ENCODE results near the gene SP3. TPM values are rescaled to one million over a fixed set of nuclear protein-coding genes. Genes with fewer than 3 reads are reported as not detected.

Gene SP3
- total RNA-seq, 6 experiments from 2014 or later: 28.4 to 36.5 (median 32.4) TPM

- no peaks in the 10 kb centered on the region for H3K36me3 ChIP-seq
- H3K27ac ChIP-seq: no peak overlapping the region
- H3K4me1 ChIP-seq: peaks cover 0 to 14% (median 3%) of the 10 kb centered on the region in 4 donors
- WGBS (ENCODE audit: insufficient coverage, low coverage, low lambda C conversion rate, missing lambda C conversion rate): 97% methylated on average over 3 of the region's 3 CpGs
- TF ChIP-seq POLR2A (IDR thresholded peaks at IDR 0.05) (no peak), CTCF (IDR thresholded peaks at IDR 0.05) (no peak)
- no peaks in the 10 kb centered on the region for H3K9me3 ChIP-seq
- H3K4me3 ChIP-seq: no peak overlapping the region
- intact Hi-C loops (cut with DNase I): no loop called here
- H3K27me3 ChIP-seq: no peaks in the 10 kb centered on the region
- ATAC-seq (no peak), DNase-seq (no peak)
Observed at GRCh38 chr2:173942861-173943523, 22.2 kb downstream of the SP3 start.

- Histone ChIP-seq H3K36me3 (no peaks in the 10 kb centered on the region), H3K27me3 (no peaks in the 10 kb centered on the region), H3K27ac (no peak overlapping the region), H3K9me3 (no peaks in the 10 kb centered on the region), H3K4me1 (peaks cover 0 to 14% (median 3%) of the 10 kb centered on the region in 4 donors), H3K4me3 (no peak overlapping the region)
- intact Hi-C loops (cut with DNase I): no loop called here
- no peak for TF ChIP-seq CTCF (IDR thresholded peaks at IDR 0.05)
- TF ChIP-seq POLR2A (IDR thresholded peaks at IDR 0.05): no peak
- 83% methylated on average over 1 of the region's 1 CpG for WGBS (ENCODE audit: insufficient coverage, low coverage, low lambda C conversion rate, missing lambda C conversion rate)
- DNase-seq (no peak), ATAC-seq (no peak)
Observed at GRCh38 chr2:173941567-173941966, 23.6 kb downstream of the SP3 start.

- Histone ChIP-seq H3K27ac (peak overlapping the region in 1 of 3 donors; percentile 6), H3K4me1 (peaks cover 0 to 14% (median 3%) of the 10 kb centered on the region in 4 donors), H3K4me3 (no peak overlapping the region), H3K9me3 (no peaks in the 10 kb centered on the region), H3K27me3 (no peaks in the 10 kb centered on the region), H3K36me3 (no peaks in the 10 kb centered on the region)
- intact Hi-C loops (cut with DNase I): no loop called here
- DNase-seq (no peak), ATAC-seq (no peak)
- WGBS (ENCODE audit: insufficient coverage, low coverage, low lambda C conversion rate, missing lambda C conversion rate): 74% methylated on average over 5 of the region's 5 CpGs
- TF ChIP-seq POLR2A (IDR thresholded peaks at IDR 0.05): no peak
- no peak for TF ChIP-seq CTCF (IDR thresholded peaks at IDR 0.05)
Observed at GRCh38 chr2:173940208-173941020, 24.8 kb downstream of the SP3 start.

- no peak for TF ChIP-seq POLR2A (IDR thresholded peaks at IDR 0.05)
- TF ChIP-seq CTCF (IDR thresholded peaks at IDR 0.05): no peak
- intact Hi-C loops (cut with DNase I): no loop called here
- Histone ChIP-seq H3K27ac (no peak overlapping the region), H3K36me3 (no peaks in the 10 kb centered on the region), H3K9me3 (no peaks in the 10 kb centered on the region), H3K4me1 (peaks cover 0 to 14% (median 3%) of the 10 kb centered on the region in 4 donors), H3K4me3 (no peak overlapping the region), H3K27me3 (no peaks in the 10 kb centered on the region)
- ATAC-seq (no peak), DNase-seq (no peak)
- WGBS (ENCODE audit: insufficient coverage, low coverage, low lambda C conversion rate, missing lambda C conversion rate): 96% methylated on average over 2 of the region's 2 CpGs
Observed at GRCh38 chr2:173938700-173939384, 26.3 kb downstream of the SP3 start.

All from right lobe of liver (tissue), 6 donors.